ENCODE results near the gene CELF5.

The CELF5 gene

DNA sequence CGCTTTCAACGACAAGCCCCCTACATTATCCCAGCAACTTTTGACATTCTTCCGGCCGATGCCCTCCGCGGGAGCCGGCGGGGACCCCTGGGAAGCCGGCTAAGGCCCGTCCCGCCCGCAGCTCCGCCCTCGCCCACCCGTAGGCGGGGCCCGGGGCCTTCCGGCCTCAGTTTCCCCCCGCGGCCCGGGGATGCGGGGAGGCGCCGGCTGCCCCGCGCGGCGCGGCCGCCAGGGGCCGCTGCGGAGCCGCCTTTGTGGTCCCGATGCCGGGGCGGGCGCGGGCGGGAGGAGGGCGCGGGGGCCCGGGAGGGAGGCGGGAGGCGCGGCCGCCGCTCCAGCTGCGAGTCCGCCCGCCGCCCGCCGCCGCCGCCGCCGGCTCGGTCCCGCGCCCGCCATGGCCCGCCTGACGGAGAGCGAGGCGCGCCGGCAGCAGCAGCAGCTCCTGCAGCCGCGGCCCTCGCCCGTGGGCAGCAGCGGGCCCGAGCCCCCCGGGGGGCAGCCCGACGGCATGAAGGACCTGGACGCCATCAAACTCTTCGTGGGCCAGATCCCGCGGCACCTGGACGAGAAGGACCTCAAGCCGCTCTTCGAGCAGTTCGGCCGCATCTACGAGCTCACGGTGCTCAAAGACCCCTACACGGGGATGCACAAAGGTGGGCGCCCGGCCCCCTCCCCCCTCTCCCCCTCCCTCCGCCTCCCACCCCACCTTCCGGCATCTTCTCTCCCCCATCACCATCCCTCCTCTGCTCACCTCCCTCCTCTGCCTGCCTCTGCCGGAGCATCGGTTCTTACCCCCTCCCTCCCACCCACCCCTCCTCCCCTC lies at the start of gene CELF5:
Gene CELF5 (plus strand): TSS at position 316 of the 823 bp plus-strand sequence. CDS start 79 bp downstream, at position 395.
- DNase-seq = no peak

GRCh38 chr19:3175781-3176714 lies 48.4 kb upstream of the CELF5 start:
- no peak for DNase-seq

GRCh38 chr19:3176715-3177501 lies 47.6 kb upstream of the CELF5 start:
- no peak for DNase-seq

GRCh38 chr19:3178377-3178972 lies 46.0 kb upstream of the CELF5 start, which contains the start of gene S1PR4:
TSS of gene S1PR4 (plus strand) at chr19:3178769. CDS start at chr19:3178793, 24 bp downstream.
- no peak for DNase-seq

DNA sequence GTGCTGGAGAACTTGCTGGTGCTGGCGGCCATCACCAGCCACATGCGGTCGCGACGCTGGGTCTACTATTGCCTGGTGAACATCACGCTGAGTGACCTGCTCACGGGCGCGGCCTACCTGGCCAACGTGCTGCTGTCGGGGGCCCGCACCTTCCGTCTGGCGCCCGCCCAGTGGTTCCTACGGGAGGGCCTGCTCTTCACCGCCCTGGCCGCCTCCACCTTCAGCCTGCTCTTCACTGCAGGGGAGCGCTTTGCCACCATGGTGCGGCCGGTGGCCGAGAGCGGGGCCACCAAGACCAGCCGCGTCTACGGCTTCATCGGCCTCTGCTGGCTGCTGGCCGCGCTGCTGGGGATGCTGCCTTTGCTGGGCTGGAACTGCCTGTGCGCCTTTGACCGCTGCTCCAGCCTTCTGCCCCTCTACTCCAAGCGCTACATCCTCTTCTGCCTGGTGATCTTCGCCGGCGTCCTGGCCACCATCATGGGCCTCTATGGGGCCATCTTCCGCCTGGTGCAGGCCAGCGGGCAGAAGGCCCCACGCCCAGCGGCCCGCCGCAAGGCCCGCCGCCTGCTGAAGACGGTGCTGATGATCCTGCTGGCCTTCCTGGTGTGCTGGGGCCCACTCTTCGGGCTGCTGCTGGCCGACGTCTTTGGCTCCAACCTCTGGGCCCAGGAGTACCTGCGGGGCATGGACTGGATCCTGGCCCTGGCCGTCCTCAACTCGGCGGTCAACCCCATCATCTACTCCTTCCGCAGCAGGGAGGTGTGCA lies 45.3 kb upstream of the CELF5 start:
- no peak for DNase-seq

DNA sequence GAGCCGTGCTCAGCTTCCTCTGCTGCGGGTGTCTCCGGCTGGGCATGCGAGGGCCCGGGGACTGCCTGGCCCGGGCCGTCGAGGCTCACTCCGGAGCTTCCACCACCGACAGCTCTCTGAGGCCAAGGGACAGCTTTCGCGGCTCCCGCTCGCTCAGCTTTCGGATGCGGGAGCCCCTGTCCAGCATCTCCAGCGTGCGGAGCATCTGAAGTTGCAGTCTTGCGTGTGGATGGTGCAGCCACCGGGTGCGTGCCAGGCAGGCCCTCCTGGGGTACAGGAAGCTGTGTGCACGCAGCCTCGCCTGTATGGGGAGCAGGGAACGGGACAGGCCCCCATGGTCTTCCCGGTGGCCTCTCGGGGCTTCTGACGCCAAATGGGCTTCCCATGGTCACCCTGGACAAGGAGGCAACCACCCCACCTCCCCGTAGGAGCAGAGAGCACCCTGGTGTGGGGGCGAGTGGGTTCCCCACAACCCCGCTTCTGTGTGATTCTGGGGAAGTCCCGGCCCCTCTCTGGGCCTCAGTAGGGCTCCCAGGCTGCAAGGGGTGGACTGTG lies 44.6 kb upstream of the CELF5 start:
- DNase-seq = no peak

- no peak for DNase-seq
Measured at GRCh38 chr19:3183721-3184641, 40.5 kb upstream of the CELF5 start.

- no peak for DNase-seq
Measured at GRCh38 chr19:3184847-3185460, 39.5 kb upstream of the CELF5 start.

DNA sequence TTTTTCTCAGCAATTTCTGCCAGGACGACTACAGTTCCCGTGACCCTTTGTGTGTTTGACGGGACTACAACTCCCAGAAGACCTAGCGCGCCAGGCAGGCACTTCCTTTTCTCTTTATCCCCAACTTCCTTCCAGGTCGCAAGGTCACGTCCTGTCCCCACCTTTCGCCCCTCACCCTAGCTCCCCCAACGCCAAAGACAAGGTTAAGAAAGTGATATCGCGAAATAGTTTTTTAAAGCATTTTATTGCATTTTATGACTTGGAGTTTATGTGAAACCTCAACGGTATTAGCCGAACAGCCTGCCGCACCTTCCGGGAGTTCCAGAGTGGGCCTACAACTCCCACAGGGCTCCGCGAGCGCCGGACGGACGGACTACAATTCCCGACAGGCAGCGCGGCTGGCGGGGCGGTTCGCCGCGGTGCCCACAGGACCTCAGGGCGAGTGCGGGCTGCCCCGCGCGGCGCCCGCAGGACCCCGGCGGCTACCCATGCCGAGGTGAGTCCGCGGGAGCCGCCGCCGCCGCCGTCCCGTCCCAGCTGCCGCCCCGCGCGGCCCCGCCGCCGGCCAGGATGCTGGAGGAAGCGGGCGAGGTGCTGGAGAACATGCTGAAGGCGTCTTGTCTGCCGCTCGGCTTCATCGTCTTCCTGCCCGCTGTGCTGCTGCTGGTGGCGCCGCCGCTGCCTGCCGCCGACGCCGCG lies 38.9 kb upstream of the CELF5 start, which contains the start of gene NCLN:
Gene NCLN (plus strand): TSS at position 470 of the 699 bp plus-strand sequence. CDS start 101 bp downstream, at position 571.
- DNase-seq = peak; percentile 85

DNA sequence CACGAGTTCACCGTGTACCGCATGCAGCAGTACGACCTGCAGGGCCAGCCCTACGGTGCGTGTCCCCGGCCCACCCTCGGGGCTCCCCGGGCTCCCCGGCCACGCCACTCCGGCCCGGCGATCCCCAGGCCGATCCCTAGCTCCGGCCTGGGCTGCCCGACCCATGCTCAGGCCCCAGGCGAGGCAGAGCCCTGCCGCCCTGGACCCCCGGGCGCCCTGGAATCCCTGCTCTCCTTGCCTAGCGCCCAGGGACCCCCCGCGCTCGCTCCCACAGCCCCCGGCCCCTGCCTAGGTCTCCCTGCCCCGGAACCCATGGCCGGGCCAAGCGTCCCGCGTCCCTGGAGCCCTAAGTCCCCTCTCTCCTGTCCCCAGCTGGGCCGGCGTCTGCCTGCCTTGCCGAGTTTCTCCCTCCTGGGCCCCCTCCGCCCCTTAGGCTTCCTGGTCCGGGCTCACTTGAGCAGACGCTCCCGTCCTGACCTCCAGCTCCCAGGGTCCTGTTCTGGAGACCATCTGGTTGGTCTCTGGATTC lies 38.2 kb upstream of the CELF5 start:
- no peak for DNase-seq

GRCh38 chr19:3186891-3187661 lies 37.4 kb upstream of the CELF5 start:
- DNase-seq = no peak

DNA sequence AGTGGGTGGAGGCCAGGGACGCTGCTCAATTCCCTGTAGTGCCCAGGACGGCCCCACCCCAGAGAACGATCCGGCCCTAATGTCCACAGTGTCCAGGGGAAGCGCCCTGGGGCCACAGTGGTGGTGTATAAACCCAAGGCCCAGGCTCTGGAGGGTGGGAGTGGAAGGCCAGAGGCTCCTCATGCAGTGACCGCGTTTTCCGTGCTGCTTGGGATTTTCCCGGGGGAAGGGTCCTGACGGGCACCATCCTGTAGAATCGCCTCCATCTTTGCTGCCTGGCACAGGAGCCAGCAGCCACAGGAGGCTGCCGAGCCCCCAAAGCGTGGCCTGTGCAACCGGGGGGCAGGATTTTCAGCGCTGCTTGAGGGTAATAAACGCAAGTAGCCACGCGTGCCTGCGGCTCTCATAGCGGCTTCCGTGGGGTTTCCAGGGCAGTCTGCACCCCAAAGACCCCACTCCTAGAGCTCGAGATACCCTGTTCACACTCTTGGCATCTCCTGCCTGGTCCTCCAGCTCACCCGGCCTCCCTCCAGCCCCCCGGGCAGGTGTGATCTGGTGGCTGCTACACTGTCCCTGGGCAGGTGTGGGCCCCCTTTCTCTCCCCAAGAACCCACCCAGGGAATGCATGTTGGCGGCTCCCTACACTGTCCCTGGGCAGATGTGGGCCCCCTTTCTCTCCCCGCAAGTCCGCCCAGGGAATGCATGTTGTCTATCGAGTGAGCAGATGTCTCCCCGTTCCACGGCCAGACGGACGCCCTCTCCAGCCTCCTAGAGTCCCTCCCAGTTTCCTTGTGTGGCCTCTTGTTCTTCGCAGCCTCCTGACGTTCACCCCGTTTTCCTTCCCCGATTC lies 36.6 kb upstream of the CELF5 start:
- no peak for DNase-seq

DNA sequence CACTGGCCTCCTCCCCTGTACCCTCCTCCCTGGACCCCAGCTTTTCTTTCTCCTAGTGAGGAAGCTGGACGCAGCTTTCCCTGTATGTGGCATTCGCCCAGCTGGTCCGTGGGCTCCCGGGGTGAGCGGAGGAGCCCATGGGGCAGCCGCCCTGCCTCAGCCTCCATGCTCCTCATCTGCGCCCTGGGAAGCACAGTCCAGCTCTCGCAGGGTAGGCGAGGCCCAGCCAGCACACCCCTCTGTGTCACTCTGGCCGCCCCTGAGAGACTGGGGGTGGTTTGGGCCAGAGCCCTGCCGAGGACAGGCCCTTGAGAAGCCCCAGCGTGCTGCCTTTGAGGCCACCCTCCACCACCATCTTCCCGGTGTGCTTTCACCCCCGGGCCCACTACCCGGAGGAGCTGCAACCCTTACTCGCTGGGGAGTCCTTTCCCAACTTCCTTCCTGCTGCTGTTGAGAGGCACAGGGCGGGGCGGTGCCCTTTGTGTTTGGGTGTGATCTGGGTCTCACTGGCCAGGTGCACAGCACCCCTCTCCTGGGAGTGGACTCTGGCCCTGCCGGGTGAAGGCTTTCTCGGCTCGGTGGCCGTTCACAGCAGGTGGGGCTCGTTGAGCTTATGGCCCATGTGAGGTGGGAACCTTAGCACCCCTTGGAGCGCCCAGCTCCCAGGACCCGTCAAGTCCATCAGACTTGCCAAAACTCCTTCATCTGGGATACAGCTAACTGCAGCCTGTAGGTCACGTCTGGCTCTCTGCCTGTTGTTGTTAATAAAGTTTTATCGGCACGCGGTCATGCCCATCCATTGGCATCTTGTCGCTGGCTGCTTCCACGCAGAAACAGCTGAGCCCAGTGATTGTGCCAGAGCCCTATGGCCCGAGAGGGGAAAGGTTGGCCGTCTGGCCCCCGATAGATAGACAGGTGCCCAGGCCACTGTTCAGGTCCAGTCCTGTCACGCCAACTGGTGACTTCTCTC lies 35.5 kb upstream of the CELF5 start:
- no peak for DNase-seq

GRCh38 chr19:3189702-3190469 lies 34.6 kb upstream of the CELF5 start:
- DNase-seq = no peak

- no peak for DNase-seq
Measured at GRCh38 chr19:3190470-3190770, 34.0 kb upstream of the CELF5 start.
